Measurements from ENCODE around the gene LRFN3. TPM values are rescaled to one million over a fixed set of nuclear protein-coding genes. Genes with fewer than 3 reads are reported as not detected.
"Not testable (repeated sequence)": the region's sequence is repeated elsewhere in the genome, so short reads cannot be mapped to it uniquely, and the experiment has no call there.

LRFN3 gene
- total RNA-seq, 4 donors from 2014 or later, result 12.1 to 48.6 (median 16.6) TPM

- DNase-seq, result no peak
- in situ Hi-C loops (cut with MboI; ENCODE audit: low pct_ligation_motif_present in 1 of 4, low pct_unique_long_range_greater_than_20kb in 1 of 4, low sequenced_read_pairs in 3 of 4), result no loop called here
- peaks cover 36% of the 10 kb centered on the region for H3K27me3 ChIP-seq
- no peak overlapping the region for H3K4me3 ChIP-seq
- H3K9me3 ChIP-seq, result no peaks in the 10 kb centered on the region
- no peak overlapping the region for H3K27ac ChIP-seq
- peaks cover 0 to 13% (median 8%) of the 10 kb centered on the region in 4 donors for H3K4me1 ChIP-seq
- TF ChIP-seq CTCF (IDR thresholded peaks at IDR 0.05) (no peak), POLR2AphosphoS5 (IDR thresholded peaks at IDR 0.05) (no peak), EP300 (IDR thresholded peaks at IDR 0.05; ENCODE audit: low read depth) (no peak), POLR2A (IDR thresholded peaks at IDR 0.05) (no peak)
- no peaks in the 10 kb centered on the region for H3K36me3 ChIP-seq
- WGBS, 2 donors (ENCODE audit: low coverage in 1 of 2), result 51 to 65% methylated on average over 4 to 6 of the region's 6 CpGs
- intact Hi-C loops (cut with DNase I; ENCODE audit: low total_unique reads), result loop anchor here (10.0 kb wide), 1 partner anchor 129 kb away; no protein-coding TSS in a partner anchor
These were observed 19.9 kb downstream of the LRFN3 start for GRCh38 chr19:35955881-35956634.

GRCh38 chr19:35957411-35957810 lies 21.2 kb downstream of the LRFN3 start:
- H3K4me3 ChIP-seq; H3K36me3 ChIP-seq; H3K27ac ChIP-seq; H3K9me3 ChIP-seq; in situ Hi-C loops (cut with MboI; ENCODE audit: low pct_ligation_motif_present in 1 of 4, low pct_unique_long_range_greater_than_20kb in 1 of 4, low sequenced_read_pairs in 3 of 4); DNase-seq: not testable (repeated sequence)
- intact Hi-C loops (cut with DNase I; ENCODE audit: low total_unique reads), result loop anchor here (10.0 kb wide), 1 partner anchor 127 kb away; no protein-coding TSS in a partner anchor
- peaks cover 0 to 13% (median 8%) of the 10 kb centered on the region in 4 donors for H3K4me1 ChIP-seq
- WGBS, 2 donors (ENCODE audit: low coverage in 1 of 2), result 73 to 78% methylated on average over 8 of the region's 8 CpGs
- peaks cover 40% of the 10 kb centered on the region for H3K27me3 ChIP-seq

- Histone ChIP-seq H3K4me3 (peak overlapping the region in 1 of 4 donors; percentile 21), H3K27ac (no peak overlapping the region), H3K36me3 (no peaks in the 10 kb centered on the region), H3K9me3 (no peaks in the 10 kb centered on the region), H3K27me3 (peaks cover 43% of the 10 kb centered on the region), H3K4me1 (peaks cover 0 to 11% (median 7%) of the 10 kb centered on the region in 4 donors)
- TF ChIP-seq CTCF (IDR thresholded peaks at IDR 0.05), result no peak
- TF ChIP-seq EP300 (IDR thresholded peaks at IDR 0.05; ENCODE audit: low read depth), result no peak
- no peak for TF ChIP-seq POLR2A (IDR thresholded peaks at IDR 0.05)
- TF ChIP-seq POLR2AphosphoS5 (IDR thresholded peaks at IDR 0.05), result no peak
- DNase-seq, result no peak
- in situ Hi-C loops (cut with MboI; ENCODE audit: low pct_ligation_motif_present in 1 of 4, low pct_unique_long_range_greater_than_20kb in 1 of 4, low sequenced_read_pairs in 3 of 4), result no loop called here
- 34% methylated on average over 15 of the region's 15 CpGs; no CpG with 5 or more reads in 1 of the 2 donors for WGBS, 2 donors (ENCODE audit: low coverage in 1 of 2)
- intact Hi-C loops (cut with DNase I; ENCODE audit: low total_unique reads), result loop anchor here (10.0 kb wide), 1 partner anchor 126 kb away; no protein-coding TSS in a partner anchor
These were observed 22.5 kb downstream of the LRFN3 start for GRCh38 chr19:35958660-35959039.

GRCh38 chr19:35959040-35959967 lies 23.1 kb downstream of the LRFN3 start:
- no peaks in the 10 kb centered on the region for H3K9me3 ChIP-seq
- H3K4me3 ChIP-seq, result peak overlapping the region in 2 of 4 donors; percentile 8 to 21
- TF ChIP-seq CTCF (IDR thresholded peaks at IDR 0.05) (peak in 4 of 5 experiments; percentile 14 to 30 (median 17)), EP300 (IDR thresholded peaks at IDR 0.05; ENCODE audit: low read depth) (no peak), POLR2A (IDR thresholded peaks at IDR 0.05) (no peak), POLR2AphosphoS5 (IDR thresholded peaks at IDR 0.05) (no peak)
- H3K27ac ChIP-seq, result no peak overlapping the region
- DNase-seq, result peak; percentile 56
- in situ Hi-C loops (cut with MboI; ENCODE audit: low pct_ligation_motif_present in 1 of 4, low pct_unique_long_range_greater_than_20kb in 1 of 4, low sequenced_read_pairs in 3 of 4) (no loop called here), intact Hi-C loops (cut with DNase I; ENCODE audit: low total_unique reads) (loop anchor here (10.0 kb wide), 1 partner anchor 125 kb away; no protein-coding TSS in a partner anchor)
- H3K36me3 ChIP-seq, result no peaks in the 10 kb centered on the region
- 23% methylated on average over 60 of the region's 97 CpGs; no CpG with 5 or more reads in 1 of the 2 donors for WGBS, 2 donors (ENCODE audit: low coverage in 1 of 2)
- peaks cover 49% of the 10 kb centered on the region for H3K27me3 ChIP-seq
- H3K4me1 ChIP-seq, result peaks cover 0 to 11% (median 4%) of the 10 kb centered on the region in 4 donors

Data from transverse colon (tissue), 4 donors.